Measurements from ENCODE around the gene JAG2. TPM values are rescaled to one million over a fixed set of nuclear protein-coding genes. Genes with fewer than 3 reads are reported as not detected.

Gene JAG2
- total RNA-seq, 1 experiment from 2014 or later = 1.3 TPM

DNA sequence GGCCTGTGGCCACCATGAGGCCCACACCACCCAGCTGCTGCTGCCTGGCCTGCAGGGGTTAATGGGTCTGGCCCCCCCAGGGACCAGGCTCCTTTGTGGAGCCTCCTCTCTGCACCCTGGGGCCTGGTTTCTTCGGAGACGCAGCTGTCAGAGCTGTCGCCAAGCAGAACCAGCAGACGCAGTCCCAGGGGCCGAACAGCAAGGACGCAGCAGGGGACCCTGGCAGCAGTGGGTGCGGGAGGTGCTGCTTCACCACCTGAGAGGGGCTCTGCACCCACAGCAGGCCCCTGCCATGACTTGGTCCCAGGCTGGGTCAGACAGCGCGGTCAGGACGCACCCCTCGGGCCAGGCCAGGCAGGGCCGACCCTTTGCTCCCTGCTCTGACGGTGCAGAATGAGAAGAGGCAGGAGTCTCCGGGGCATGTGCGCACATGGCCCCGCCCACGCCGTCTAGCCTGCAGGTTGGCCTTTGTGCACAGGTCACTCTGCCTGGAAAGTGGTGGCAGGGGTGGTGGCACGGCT, 30.5 kb downstream of the JAG2 start:
- in situ Hi-C loops (cut with HindIII; ENCODE audit: low pct_unique_long_range_greater_than_20kb, low sequenced_read_pairs) = no loop called here
- no peak for DNase-seq (ENCODE audit: low read depth, low spot score)

DNA sequence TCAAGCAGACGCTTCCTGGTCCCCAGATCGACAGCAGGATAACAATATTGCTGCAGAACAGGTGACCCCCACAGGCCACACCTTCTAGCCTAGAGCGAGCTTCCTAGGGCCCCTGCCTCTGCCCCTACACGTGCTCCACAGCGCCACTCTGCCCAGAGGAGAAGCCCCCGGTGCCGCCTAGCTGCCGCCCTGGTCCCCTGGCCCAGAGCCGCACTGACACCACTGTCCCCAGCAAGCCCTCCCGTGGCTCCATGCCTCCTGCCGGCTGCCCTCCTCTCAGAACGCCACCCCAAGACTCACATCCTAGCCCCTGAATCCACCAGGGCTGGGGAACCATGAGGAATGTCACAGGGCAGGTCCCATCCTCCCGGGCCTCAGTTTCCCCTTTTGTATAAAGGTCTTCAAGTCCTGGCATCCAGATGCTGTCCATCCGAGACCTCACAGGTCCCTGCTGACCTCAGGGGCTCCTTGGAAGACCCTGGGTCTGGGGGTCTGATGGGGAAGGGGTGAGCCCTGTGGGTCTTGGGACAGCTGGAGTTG, 31.0 kb downstream of the JAG2 start:
- no peak for DNase-seq (ENCODE audit: low read depth, low spot score)
- in situ Hi-C loops (cut with HindIII; ENCODE audit: low pct_unique_long_range_greater_than_20kb, low sequenced_read_pairs) = no loop called here

DNA sequence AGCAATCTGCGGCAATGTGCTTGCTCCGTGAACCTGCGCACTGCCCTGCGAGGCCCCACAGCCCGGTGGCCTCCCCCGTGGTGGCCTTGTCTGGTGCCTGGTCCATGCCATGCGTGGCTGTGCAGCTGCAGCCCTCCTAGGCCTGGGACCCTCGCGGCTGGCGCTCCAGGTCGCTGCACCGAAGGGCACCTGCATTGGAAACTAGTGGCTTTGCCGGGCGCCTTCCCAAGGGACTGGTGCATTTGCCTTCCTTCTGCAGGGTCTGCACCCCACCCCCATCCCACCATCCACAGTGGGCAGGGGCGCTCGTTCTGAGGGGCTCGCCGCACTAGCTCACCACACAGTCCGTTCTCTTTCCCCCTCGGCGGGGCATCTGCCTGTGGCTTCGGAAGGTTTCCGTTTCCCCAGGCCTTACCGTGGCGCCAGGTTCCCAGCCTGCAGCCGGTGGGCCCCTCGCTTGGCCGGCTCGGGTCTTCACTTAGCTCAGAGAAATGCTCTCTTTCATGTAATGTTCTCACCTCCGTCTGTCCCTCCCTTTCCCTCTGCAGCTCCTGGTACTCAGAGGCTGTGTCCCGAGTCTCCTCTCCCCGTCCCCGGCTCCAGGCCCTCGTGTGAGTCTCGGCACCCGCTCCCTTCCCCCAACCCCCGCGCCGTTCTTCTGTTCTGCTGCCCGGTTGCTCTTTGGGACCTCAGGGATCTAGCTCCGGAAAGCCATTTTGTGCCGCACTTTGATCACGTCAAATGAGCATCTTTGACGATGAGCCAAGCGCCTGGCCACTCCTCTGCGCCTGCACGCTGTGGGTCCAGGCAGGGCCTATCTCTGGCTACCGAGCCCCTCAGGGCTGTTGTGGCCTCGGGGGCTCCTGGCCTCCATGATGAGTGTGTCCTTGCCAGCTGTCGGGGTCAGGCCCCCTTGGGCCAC, 31.9 kb downstream of the JAG2 start:
- DNase-seq (ENCODE audit: low read depth, low spot score) = no peak
- in situ Hi-C loops (cut with HindIII; ENCODE audit: low pct_unique_long_range_greater_than_20kb, low sequenced_read_pairs) = no loop called here

DNA sequence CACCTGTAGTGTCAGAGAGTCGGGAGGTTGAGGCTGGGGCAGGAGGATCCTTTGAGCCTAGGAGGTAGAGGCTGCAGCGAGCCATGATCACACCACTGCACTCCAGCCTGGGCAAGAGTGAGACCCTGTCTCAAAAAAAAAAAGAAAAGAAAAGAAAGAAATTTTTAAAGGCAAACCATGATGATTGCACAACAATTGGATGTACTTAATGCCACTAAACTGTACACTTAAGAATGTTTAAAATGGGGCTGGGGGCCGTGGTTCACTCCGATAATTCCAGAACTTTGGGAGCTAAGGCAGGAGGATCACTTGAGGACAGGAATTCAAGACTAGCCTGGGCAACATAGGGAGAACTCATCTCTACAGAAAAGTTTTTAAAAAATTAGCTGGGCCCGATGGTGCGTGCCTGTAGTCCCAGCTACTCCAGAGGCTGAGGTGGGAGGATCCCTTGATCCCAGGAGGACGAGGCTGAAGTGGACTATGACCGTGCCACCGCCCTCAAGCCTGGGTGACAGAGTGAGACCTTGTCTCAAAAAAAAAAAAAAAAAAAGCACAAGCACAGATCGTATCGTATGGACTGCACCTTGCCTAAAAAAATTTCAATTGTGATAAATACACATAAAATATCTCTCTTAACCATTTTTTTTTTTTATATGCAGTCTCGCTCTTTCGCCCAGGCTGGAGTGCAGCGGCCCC, 32.7 kb downstream of the JAG2 start:
- DNase-seq (ENCODE audit: low read depth, low spot score) = no peak
- in situ Hi-C loops (cut with HindIII; ENCODE audit: low pct_unique_long_range_greater_than_20kb, low sequenced_read_pairs) = no loop called here

DNA sequence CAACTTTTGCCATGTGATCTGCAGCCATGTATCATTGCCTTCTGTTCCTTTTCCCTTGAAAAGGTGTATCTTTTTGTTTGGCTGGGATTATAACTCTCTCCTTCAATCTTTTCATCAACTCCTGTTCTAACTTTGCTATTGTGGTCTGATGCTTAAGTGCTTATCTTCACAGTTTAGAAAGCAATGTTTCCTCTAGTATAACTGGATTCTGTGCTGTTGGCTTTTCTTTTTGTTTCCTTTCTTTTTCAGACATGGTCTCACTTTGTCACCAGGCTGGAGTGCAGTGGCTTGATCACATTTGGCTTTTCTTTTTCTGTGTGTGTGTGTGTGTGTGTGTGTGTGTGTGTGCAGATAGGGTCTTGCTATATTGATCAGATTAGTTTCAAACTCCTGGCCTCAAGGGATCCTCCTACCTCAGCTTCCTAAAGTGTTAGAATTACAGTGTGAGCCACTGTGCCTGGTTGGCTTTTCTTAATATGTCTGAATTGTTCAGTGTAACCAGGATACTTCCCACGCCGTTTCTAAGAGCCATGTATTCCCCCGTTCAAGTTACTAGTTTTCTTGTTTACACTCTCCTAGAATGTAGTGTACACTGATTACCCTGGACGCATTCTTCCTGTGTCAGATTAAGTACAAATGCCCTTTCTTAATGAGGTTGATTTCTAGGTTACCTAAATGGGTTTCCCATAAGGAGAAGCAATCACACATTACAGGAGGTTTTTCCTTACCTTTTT, 35.5 kb downstream of the JAG2 start:
- in situ Hi-C loops (cut with HindIII; ENCODE audit: low pct_unique_long_range_greater_than_20kb, low sequenced_read_pairs) = no loop called here
- no peak for DNase-seq (ENCODE audit: low read depth, low spot score)

DNA sequence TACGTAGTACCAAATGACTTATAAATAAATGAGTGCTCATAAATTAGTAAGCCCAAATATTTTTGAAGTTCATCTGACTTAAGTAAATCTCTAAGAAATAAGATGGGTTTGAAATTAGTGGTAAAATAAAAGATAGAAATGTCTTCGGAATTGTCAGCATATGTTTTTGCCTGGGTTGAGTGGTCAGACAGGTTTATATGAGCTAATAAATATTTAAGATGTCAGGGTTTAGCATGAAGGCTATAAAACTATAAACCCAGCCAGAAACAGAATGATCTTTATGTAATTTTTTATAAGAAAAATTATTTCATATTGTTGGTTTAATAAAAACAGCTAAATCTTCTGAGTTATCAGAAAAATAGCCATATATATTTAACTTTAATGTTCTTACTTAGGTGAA, 37.3 kb downstream of the JAG2 start:
- in situ Hi-C loops (cut with HindIII; ENCODE audit: low pct_unique_long_range_greater_than_20kb, low sequenced_read_pairs) = no loop called here
- no peak for DNase-seq (ENCODE audit: low read depth, low spot score)

DNA sequence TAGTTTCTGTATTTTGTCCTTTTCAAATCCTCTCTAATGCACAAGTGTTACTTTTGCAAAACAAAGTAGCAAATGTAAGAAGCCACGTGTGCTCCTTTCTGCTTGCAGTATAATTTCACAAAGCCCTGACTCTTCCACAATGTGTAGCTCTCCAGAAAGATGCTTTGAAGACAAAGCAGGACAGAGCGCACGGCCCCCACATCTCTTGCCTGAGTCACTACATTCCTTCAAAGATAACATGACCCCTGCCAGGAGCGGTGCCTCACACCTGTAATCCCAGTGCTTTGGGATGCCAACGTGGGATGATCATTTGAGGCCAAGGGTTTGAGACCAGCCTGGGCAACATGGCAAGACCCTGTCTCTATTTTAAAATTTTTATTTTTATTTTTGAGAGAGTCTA, 40.5 kb downstream of the JAG2 start:
- in situ Hi-C loops (cut with HindIII; ENCODE audit: low pct_unique_long_range_greater_than_20kb, low sequenced_read_pairs) = no loop called here
- DNase-seq (ENCODE audit: low read depth, low spot score) = no peak

DNA sequence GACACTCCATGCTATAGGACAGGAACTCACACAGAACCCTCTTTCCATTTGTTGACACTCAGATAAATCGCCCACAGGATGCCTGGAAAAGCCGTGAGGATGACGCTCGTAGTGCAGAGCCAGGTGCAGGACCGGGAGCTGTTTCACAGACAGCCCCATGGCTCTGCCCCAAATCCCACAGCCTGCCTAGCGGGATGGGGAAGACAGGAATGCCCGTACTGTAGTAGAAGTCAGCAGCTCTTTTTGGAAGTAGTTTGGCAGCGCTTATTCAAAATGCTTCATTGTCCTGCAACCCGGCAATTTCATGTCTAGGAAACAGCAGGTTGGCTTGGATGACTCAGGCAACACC, 41.6 kb downstream of the JAG2 start:
- no peak for DNase-seq (ENCODE audit: low read depth, low spot score)
- in situ Hi-C loops (cut with HindIII; ENCODE audit: low pct_unique_long_range_greater_than_20kb, low sequenced_read_pairs) = no loop called here

DNA sequence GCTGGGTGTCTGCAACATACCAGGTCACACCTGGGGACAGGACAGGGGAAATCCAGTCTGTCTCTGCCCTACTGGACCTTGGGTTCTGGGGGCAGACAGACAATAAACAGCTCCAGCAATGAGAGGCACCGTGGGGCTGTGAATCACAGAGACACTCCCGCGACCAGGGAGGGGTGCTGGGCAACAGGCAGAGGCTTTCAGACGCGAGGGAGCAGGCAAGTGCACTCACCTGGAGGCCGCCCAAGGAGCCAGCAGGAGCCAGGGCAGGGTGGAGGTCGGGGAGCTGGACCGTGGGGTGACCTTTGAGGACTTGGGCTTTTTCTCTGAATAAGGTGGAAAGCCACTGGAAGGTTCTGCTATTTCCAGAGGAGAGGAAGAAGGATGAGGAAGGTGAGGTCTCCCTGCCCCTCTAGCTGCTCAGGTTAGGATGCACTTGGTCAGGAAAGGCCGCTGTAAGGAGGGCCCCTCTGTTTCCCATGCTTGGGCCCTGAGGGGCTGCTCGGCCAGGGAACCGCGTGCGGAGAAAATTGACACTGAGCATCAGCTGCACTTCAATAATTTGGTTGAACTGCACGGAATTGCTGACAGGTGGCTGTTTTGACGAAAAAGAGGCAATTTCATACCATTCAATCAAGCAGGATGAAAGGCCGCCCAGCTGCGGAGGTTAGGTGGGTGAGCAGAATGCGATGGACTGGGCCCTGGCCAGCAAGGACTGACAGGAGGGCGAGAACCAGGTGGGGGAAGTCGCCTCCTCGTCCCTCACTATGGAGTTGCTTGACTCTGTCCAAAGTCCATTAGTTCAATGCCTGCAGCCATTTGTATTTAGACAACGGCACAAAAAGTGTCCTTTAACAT, 42.2 kb downstream of the JAG2 start:
- in situ Hi-C loops (cut with HindIII; ENCODE audit: low pct_unique_long_range_greater_than_20kb, low sequenced_read_pairs) = no loop called here
- no peak for DNase-seq (ENCODE audit: low read depth, low spot score)

DNA sequence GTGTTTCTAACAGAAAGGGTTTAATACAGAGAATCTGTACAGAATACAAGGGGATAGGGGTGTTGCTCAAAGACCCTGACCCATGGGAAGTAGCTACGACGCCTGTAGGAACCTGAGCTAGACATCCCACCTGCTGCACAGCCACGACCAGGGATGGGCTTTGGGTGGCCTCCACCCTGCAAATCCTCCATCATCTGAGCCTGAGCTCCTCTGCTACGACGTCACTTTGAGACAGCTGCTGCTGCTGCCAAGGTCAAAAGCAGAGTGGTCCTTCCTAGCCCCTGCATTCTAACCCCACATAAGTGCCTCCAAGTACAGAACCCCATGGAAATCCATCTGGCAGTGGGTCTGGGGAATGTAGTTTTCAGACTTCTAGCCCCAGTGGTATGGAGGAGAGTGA, 43.8 kb downstream of the JAG2 start:
- DNase-seq (ENCODE audit: low read depth, low spot score) = no peak
- in situ Hi-C loops (cut with HindIII; ENCODE audit: low pct_unique_long_range_greater_than_20kb, low sequenced_read_pairs) = no loop called here

DNA sequence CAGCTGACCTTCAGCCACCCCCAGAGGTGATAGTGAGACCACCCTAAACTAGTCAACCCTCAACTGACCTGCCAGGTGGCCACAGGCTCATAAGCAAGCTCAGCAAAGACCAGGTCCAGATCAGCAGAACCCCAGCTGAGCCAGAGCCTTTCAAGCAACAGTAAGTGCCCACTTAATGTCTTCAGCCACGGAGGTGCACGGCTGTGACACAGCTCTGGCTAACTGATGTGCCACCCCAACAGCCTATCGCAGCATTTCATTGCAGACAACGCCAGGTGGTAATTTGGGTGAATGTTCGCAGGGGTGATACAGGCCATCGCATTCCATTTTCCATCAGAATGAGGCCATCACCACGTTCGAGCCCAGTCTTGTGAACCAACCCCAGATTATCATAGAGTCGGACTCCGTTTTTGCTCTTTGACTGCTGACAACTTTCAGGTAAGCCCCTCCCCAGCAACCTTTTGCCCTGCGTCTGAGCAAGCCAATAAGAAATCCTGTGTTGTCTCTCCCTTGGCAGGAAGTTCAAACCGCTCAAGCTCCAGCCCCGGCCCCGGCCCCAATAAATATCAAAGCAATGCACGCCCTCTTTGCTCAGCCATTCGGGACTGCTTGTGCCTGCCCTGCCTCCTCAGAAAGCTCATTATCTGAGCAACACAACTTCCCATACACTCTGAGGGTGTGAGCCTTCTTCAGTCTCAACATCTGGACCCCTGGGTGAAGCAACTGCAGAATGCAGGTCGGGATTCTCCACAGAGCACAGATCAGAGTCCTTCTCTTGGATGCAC, 44.4 kb downstream of the JAG2 start:
- in situ Hi-C loops (cut with HindIII; ENCODE audit: low pct_unique_long_range_greater_than_20kb, low sequenced_read_pairs) = no loop called here

DNA sequence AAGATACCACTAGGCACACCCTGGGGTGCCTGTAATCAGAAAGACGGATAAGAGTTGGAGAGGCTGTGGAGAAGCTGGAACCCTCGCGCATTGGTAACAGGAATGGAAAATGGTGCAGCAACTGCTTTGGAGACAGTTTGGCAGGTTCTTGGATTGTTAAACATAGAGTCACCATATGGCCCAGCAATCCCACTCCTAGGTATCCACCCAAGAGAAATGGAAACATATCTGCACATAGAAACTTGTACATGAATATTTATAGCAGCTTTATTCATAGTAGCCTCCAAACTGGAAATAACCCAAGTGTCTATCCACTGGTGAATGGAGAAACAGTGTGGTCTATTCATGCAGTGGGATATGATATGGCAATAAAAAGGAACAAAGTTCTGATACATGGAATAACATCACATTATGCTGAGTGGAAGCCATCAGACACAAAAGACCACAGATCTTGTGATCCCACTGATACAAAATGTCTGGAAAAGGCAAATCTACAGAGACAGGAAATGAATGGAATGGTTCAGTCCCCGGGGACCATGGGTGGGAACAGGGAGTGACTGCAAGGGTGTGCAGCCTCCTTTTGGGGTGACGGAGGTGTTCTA, 45.4 kb downstream of the JAG2 start:
- in situ Hi-C loops (cut with HindIII; ENCODE audit: low pct_unique_long_range_greater_than_20kb, low sequenced_read_pairs) = no loop called here
- peak; percentile 51 for DNase-seq (ENCODE audit: low read depth, low spot score)

More for the DNA sequence above, 44.4 kb downstream of the JAG2 start:
- no peak for DNase-seq (ENCODE audit: low read depth, low spot score)

DNA sequence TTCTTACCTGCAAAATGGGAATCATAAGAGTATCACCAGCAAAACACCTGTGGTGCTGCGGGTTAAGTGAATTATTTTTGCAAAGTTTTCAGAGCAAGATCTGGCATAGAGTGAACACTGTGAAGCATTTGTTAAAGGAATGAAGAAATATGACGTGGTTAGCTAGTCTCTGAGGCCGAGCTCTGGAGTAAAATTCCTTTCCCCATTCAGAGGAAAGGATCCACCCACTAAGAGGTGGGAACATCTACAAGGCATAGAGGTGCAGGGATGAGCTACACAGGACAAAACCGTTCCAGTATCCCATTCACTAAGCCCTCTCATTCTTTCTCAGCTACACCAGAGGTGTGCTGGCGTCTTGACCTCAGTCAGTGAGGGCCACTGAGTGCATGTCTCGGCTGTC, 48.5 kb downstream of the JAG2 start:
- DNase-seq (ENCODE audit: low read depth, low spot score) = no peak
- in situ Hi-C loops (cut with HindIII; ENCODE audit: low pct_unique_long_range_greater_than_20kb, low sequenced_read_pairs) = no loop called here

DNA sequence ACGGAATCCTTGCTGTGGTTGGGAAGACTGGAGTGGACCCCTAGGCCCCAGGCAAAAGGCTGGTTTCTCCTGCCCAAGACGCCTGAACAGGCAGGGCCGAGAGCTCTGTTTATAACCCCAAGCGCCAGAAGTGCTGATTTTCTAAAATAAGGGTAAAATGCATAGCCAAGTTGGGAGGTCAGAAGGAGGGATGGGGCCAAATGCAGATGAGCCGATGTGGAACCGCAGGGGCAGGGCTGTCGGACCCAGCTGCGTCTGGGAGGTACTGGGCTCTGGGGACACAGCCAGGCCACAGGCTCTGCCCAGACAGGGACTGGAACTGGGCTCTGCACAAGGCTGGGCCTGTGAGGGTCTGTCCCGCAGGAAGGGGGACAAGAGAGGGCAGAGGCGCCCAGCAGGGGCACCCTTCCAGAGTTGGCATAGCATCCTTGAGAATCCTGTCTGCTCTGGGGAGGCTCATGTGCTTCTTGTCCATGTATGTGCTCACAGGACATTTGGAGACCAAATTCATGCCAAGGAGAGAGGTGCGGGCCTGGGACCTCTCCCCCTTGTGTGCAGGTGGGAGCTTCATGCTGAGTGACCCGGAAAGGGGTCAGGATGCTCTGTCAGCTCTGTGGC, 49.1 kb downstream of the JAG2 start:
- in situ Hi-C loops (cut with HindIII; ENCODE audit: low pct_unique_long_range_greater_than_20kb, low sequenced_read_pairs) = no loop called here
- no peak for DNase-seq (ENCODE audit: low read depth, low spot score)

DNA sequence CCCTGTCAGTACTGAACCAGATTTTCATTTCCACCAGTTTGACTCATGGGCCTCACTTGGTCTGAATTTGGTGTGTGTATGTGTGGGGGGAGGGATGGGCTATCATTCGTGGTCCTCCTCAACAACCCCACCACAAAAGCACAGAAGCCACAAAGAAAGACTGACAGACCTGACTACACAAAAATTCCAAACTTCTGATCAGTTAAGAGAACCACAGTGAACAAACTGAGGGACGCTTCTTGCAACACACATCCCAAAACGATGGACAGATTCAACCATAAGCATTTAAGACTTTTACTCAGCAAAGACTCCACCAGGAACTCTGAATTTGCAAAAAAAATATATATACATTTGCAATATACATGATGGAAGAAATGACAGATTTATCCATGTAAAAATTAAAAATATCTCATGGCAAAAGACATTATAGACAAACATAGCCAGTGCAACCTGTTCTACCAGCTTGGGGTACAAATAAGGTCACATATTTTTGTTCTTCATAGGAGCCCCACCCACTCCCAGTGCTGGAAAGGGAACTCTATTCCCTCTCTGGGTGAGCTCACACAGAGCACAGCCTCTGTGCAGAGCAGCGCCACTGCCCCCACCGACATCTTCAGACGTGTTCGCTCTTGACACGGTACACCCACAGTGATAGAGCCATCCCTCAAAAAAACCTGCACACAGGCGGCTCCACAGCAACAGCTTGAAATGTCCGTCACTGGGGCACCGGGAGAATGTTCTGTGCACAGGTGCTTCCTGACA, 49.7 kb downstream of the JAG2 start:
- no peak for DNase-seq (ENCODE audit: low read depth, low spot score)
- in situ Hi-C loops (cut with HindIII; ENCODE audit: low pct_unique_long_range_greater_than_20kb, low sequenced_read_pairs) = no loop called here

All from SK-MEL-5 (cell line).